ENCODE measurements around the gene SGPP2.
"Not testable (repeated sequence)": the region's sequence is repeated elsewhere in the genome, so short reads cannot be mapped to it uniquely, and the experiment has no call there.

Gene SGPP2

DNA sequence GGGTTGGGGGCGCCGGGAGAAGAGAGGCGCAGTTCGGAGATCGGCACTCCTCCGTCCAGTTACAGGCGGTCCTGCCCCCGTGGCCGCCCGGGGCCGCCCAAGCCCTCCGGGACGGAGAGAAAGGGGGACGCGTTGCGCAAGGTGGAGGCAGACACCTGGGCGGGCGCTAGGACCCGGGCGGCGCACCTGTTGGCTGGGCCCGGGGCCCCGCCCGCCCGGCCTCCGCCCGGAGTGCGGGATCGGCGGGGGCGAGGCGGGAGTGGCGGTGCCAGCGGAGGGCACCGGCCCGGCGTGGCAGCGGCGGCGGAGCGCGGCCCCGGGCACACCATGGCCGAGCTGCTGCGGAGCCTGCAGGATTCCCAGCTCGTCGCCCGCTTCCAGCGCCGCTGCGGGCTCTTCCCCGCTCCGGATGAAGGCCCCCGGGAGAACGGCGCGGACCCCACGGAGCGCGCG, at the start of gene SGPP2:
SGPP2 (plus strand) TSS at position 268 of the 453 bp plus-strand sequence; CDS start at position 328, 60 bp downstream.
- DNase-seq, result peak; percentile 28 to 29

- no peak for DNase-seq
These were observed 48.5 kb upstream of the SGPP2 start for GRCh38 chr2:222375798-222376197.

DNA sequence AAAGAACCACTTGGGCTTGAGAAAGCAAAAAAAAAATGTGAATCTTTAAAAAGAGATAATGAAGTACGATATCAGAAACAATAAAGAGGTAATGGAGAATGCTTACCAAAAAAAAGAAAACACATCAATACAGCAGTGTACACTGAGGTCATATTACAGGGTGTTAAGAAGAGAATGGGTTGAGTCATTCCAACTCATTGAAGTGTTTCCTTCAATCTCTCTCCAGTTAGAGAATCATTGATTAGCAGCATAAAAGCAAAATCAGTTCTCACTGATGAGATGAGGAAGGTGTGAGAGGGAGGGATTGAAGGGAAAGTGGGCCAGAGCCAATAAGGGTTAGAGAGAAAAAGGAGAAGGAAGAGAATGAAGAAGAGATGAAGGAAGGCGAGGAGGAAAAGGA, 43.9 kb upstream of the SGPP2 start:
- no peak for DNase-seq

DNA sequence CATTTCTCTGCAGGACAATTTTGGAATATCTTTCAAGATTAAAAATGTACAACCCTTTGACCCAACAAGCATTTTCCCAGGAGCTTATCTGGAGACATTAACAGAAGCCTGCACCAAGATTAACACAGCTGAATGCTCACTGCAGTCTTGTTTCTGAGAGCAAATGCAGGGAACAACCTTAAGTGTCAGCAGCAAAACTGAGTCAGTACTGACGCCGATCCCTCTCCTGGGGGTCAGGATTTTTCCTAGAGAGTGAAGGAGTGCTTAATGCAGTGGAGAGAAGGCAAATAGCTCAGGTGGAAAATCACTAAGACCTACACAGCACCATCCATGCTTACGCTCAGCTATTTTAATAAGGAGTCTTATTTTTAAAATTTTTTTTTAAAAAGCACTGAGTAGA, 42.8 kb upstream of the SGPP2 start:
- no peak for DNase-seq

- DNase-seq, result no peak
These were observed 41.1 kb upstream of the SGPP2 start for GRCh38 chr2:222383255-222383654.

GRCh38 chr2:222391743-222392285, 32.5 kb upstream of the SGPP2 start:
- DNase-seq, result no peak

GRCh38 chr2:222393733-222394267, 30.5 kb upstream of the SGPP2 start:
- no peak for DNase-seq

DNA sequence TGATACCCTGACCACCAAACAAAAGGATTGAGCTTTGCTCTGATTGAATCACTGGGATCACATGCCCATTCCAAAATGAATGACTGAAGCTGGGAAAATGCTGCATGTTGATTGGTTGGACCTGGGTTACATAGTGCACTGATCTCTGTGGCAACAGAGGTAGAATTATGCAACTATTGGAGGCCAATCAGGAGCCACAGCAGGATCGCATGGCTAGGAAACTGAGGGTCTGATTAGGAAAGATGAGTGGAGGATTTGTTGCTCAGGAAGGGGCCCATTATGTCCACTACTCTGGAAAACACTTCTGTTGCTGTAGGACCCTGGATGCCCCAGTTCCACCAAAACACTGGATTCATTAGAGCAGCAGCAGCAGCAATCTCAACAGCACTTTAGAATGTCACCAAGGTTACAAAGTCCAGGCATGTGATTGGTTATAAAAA, 25.9 kb upstream of the SGPP2 start:
- no peak for DNase-seq

- no peak for DNase-seq
These were observed 25.1 kb upstream of the SGPP2 start for GRCh38 chr2:222399038-222399783.

- DNase-seq, result no peak
These were observed 20.0 kb upstream of the SGPP2 start for GRCh38 chr2:222404151-222404905.

- DNase-seq, result no peak
These were observed 15.7 kb upstream of the SGPP2 start for GRCh38 chr2:222408684-222409083.

DNA sequence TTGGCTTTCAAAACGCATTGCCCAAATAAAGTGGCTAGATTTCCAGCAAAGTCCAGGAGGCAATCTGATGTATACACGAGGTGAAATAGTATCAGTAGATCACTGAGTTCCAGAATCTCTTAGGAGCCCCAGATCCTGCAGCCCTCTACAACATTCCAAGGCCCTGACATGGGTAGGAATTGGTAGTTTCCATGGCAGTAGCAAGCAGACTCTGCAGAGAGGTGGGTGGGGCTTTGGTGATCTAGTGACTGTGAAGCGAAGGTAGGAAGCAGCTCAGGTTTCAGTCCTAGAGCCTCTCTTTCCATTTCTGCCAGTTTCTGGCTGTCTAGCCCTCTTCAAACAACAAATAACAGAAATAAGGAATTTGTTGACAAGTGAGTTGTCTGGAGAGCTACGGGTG, 13.8 kb upstream of the SGPP2 start:
- no peak for DNase-seq

DNA sequence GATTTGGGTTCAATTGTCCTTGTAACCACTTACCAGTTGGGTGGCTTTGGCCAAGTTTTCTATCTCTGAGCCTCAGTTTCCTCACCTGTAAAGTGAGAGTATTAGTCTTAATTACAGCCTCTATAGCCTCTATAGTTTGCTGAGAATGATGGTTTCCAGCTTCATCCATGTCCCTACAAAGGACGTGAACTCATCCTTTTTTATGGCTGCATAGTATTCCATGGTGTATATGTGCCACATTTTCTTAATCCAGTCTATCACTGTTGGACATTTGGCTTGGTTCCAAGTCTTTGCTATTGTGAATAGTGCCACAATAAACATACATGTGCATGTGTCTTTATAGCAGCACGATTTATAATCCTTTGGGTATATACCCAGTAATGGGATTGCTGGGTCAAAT, 12.0 kb upstream of the SGPP2 start:
- not testable (repeated sequence) for DNase-seq

GRCh38 chr2:222413295-222413911, 10.9 kb upstream of the SGPP2 start:
- DNase-seq, result no peak

GRCh38 chr2:222418739-222419138, 5.6 kb upstream of the SGPP2 start:
- no peak for DNase-seq

GRCh38 chr2:222420508-222420907, 3.8 kb upstream of the SGPP2 start:
- DNase-seq, result no peak

DNA sequence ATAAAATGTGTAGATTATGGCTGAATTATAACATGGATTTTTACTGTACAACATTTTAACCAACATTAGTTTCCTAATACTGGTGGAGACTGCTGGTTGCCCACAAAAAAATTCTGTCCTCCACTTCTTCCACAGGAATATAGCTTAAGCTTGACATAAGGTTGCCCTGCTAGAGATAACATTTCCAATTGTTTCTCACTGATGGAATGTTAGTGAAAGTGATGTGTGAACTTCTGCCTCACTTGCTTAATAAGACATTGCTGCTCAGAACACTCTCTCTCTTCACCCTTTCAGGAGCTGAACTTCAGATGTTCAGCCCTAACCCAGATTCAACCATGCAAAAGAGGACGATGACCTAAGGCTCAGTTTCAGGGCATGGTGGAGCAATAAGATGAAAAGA, 2.7 kb upstream of the SGPP2 start:
- DNase-seq, result no peak

GRCh38 chr2:222423186-222423585, 1.2 kb upstream of the SGPP2 start:
- DNase-seq, result no peak

- DNase-seq, result peak; percentile 64 to 77
These were observed 589 bp upstream of the SGPP2 start for GRCh38 chr2:222423632-222424275.

DNA sequence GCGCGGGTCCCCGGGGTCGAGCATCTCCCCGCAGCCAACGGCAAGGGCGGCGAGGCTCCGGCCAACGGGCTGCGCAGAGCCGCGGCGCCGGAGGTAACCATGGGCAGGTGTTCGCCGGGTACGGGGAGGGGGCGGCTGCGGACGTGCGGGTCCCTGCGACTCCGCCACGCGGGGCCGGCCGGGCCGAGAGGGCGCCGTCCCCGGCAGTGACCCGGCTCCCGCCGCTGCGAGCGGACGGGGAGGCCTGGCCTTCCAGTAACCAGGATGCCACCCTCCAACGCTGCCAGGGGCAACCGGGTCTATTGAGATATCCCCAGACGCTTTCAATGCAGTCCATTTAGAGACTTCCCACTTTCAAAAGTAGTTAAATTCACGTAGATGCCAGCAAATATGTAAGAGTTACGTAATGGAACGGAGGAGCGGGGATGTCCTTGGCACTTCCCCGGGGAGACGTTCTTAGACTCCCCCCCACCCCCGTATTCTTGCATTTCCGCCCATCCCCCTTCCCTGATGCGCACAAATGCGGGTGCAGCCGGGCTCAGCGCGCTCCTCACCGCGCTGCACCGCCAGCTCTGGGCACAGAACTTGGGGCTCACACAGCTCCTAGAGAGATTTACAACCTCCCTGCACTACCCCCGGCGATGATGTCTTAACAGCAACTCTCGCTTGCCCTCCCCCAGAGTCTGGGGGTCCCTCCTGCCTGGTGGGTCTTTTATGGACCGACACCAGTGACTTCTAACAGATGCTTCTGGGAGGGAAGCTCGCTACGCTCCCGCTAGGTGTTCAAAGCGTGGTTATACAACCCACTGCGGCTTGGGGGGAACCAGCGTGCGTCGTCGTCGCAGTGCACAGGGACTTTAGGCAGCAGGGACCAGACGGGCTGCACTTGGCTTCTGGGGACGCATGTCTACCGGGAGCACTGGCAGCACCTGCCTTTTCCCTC, 657 bp downstream of the SGPP2 start:
- peak; percentile 37 to 44 for DNase-seq

GRCh38 chr2:222427646-222428301, 3.4 kb downstream of the SGPP2 start:
- no peak for DNase-seq
